NCI-H2081 (cell line): Measurements from ENCODE around the gene DUS3L.

Experiments
- DNase-seq, 2 experiments: peaks; one replicate each; lab custom pipeline; 2025; lab: John Stamatoyannopoulos, UW

The DUS3L gene

GRCh38 chr19:5821521-5822180 is 30.7 kb upstream of the DUS3L start:
- DNase-seq = no peak

- no peak for DNase-seq
These were observed 29.8 kb upstream of the DUS3L start for GRCh38 chr19:5820785-5821184.

DNA sequence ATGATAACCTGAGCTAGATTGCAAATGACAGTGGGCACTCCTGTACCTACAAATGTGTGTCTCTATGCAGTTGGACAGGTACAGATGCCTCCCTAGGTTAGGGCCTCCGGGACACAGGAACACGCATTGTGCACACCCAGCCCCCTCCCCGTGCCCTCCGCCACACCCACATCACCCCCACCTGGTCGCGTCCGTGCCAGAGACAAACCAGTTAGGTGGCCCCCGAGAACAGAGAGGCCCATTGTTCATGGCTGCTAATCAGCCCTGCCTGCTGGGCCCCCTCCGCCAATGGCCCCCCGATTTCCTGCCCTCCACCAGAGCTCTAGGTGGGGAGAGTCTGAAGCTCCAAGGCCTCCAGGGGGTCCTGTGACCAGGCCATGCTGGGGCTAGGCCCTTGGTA is 27.6 kb upstream of the DUS3L start:
- no peak for DNase-seq

DNA sequence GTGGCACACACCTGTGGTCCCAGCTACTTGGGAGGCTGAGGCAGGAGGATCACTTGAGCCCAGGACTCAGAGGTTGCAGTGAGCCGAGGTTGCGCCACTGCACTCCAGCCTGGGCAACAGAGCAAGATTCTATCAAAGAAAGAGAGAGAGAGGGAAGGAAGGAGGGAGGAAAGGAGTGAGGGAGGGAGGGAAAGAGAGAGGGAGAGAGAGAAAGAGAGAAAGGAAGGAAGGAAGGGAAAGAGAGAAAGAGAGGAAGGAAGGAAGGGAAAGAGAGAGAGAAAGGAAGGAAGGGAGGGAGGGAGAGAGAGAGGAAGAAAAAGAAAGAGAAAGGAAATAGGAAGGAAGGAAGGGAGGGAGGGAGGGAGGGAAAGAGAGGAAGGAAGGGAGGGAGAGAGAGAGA is 26.3 kb upstream of the DUS3L start:
- DNase-seq = no peak

GRCh38 chr19:5814852-5815246 is 23.9 kb upstream of the DUS3L start:
- DNase-seq = no peak

- DNase-seq = no peak
These were observed 23.3 kb upstream of the DUS3L start for GRCh38 chr19:5814123-5814851.

- no peak for DNase-seq
These were observed 20.2 kb upstream of the DUS3L start for GRCh38 chr19:5811117-5811516.

GRCh38 chr19:5809469-5809868 is 18.5 kb upstream of the DUS3L start:
- DNase-seq = no peak

GRCh38 chr19:5809053-5809452 is 18.1 kb upstream of the DUS3L start:
- DNase-seq = no peak

GRCh38 chr19:5808120-5808816 is 17.3 kb upstream of the DUS3L start:
- no peak for DNase-seq

DNA sequence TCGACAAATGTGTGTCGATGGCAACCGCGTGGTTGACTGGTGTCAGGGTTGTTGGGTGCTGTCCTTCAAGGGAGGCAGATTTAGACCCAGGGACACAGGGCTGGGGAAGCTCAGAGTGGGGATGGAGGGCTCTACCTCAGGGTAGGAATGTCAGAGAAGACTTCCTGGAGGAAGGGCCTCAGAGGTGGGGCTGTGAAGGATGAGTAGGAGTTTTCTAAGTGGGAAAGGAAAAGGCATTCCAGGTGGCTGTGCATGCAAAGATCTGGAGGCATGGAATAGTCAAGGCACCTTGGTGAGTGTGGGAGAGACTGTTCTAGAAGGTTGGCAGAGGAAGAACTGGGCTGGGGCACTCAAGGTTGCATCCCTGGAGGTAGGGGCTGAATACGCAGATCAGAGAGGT is 15.9 kb upstream of the DUS3L start:
- DNase-seq = no peak

DNA sequence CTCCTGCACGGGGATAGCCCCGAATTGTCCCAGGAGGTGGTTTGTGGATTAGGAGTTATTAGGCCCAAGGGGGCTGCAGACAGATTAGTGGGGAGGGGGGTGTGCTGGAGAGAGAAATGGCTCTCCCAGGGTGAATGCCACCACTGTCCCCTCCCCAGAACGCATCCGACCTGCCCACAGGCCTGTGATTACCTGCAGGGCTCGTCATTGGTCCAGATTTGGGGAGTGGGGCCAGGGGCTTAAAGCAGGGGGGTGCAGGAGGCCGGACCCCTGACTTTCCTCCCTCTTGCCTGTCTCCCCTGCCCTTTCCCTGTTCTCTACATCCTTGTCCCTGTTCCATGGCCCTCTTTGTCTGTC is 15.1 kb upstream of the DUS3L start:
- DNase-seq = no peak

DNA sequence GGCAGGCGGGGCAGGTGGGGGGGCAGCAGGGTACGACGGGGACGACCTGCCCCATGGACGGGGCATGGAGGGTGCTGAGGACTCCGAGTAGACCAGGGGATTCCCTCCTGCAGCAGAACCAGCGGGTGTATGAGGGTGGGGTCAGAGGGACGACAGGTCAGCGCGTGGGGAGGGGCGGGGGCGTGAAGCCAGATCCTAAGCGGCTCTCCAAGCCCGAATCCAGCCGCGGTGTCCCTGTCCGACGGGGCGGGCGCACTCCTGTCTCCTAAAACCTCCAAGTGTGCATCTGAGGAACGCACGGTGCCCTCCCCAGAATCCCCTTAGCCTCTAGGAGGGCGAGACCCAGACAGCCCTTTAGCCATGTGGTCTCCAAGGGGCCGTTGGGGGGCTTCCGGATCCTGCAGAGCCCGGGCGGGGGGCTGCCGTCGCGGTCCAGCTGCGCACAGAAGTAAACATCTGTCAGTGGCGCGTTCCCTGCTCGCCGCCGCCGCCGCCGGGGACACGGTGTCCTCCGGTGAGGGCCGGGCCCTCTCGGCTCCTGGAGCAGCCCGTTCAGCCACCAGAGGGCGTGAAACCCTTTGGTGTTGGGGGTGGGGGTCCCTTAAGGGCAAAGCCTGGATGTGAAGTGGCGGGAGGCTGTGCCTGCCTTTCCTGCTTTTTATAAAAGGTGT is 14.6 kb upstream of the DUS3L start:
- DNase-seq = peak; percentile 66 to 76

DNA sequence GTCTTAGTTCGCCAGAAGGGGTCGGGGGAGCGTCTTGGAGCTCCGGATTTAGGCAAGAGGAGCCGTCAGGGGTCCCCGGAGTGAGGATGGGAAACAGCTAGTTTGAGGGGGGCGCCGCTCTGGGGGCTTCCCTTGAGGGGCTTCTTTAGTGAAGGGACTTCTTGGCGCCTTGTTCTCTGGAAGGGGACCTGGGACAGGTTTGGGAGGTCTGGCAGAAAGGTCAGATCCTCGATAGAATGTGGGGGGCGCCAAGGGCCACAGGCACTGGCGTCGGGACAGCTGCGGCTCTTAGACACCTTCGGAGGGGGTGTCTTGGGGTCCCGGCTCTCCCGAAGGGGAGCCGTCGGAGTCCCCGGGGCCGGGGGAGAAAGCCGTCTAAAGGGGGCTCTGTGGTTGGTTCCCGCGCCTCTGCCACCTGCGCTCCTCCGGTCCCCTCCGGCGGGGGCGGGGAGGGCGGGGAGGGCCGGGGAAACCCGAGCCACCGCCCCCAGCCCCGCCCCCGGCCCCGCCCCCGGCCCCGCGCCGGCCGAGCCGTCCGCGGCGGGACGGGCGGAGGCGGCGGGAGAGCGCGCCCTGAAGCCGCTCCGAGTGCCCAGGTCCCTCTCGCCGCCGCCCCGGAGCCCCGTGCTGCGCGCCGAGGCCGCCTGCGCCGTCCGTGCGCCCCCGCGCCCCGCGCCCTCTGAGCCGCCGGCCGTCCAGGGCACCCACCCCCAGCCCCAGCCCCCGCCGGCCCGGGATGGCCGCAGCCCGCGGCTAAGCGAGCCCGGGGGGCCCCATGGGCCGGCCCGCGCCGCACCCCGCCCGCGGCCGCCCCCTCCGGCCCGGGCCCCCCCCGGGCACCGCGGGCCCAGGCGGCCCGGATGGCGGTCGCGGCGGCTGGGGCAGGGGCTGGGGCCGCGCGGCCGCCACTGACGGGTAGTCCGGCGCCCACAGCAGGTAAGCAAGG is 13.8 kb upstream of the DUS3L start, which contains the start of gene NRTN:
Gene NRTN, plus strand, starts transcription at position 552 of the 946 bp plus-strand sequence. CDS start 19,099 bp downstream, outside the sequence.
- DNase-seq = peak; percentile 27 to 35

DNA sequence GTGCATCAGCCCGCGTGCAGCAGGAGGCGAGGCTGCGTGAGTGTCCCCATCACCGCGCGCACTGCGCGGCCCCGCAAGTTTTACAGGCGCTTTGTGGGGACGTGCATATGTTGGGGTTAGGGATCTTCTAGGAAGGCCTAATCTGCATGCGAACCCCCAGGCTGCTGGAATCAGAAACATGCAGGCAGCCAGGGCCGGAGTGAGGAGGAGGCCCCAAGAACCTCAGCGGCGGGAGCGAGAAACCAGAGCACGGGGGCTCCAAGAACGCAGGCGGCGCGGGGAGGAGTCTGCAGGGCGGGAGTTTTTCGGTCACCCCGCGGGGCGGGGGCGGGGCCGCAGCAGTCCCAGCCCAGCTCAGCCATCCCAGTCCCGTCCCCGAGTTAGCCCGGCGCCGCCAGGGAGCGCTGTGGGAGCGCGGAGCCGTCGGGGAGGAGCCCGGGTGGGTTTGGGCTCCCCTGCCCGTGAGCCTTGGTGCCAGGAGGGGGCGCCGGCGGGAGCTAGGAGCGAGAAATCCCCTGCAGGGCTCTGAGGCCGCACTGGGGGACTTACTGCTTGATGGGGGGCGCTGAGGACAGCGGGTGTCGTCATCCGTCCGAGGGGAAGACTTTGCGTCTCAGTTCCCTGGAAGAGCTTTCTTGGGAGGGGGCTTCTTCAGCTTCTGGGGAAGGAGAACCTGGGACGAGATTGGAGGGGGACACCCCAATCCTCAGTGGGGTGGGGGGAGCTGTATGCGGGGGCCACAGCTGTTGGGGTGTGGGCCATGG is 13.0 kb upstream of the DUS3L start:
- peak; percentile 84 to 92 for DNase-seq

GRCh38 chr19:5803441-5803751 is 12.4 kb upstream of the DUS3L start:
- DNase-seq = no peak

DNA sequence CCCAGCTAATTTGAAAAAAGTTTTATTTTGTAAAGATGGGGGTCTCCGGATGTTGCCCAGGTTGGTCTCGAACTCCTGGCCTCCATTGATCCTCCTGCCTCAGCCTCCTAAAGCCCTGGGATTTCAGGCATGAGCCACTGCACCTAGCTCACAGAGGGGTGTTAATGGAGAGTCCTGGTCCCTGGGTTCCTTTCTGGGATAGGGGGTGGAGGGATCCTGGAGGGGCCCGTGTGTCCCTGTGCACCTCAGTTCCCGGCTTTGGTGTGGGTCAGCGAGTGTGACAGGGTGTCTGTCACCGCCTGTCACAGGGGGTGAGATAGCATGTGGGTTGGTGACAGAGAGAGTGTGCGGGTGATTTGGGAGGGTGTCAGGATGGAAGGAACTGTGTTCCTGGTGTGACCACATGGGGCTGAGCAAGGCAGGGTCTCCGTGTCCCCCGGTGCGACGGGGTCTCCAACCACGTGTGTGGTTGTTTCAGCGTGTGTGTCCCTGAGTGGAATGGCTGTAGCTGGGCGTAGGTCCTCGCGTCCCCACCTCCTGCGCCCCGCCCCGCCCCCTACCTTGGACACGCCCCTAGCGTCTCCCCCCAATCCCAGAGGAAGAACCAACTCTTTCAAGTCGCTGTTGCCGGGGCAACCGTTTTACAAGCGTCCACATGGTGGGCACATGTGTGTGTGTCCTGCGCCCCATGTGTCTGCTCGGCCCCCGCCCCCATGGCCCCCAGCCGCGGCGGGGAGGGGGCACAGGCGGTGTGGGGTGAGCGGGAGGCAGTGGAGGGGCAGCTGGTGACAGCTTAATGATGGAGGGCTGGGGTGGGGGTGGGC is 11.0 kb upstream of the DUS3L start:
- no peak for DNase-seq

DNA sequence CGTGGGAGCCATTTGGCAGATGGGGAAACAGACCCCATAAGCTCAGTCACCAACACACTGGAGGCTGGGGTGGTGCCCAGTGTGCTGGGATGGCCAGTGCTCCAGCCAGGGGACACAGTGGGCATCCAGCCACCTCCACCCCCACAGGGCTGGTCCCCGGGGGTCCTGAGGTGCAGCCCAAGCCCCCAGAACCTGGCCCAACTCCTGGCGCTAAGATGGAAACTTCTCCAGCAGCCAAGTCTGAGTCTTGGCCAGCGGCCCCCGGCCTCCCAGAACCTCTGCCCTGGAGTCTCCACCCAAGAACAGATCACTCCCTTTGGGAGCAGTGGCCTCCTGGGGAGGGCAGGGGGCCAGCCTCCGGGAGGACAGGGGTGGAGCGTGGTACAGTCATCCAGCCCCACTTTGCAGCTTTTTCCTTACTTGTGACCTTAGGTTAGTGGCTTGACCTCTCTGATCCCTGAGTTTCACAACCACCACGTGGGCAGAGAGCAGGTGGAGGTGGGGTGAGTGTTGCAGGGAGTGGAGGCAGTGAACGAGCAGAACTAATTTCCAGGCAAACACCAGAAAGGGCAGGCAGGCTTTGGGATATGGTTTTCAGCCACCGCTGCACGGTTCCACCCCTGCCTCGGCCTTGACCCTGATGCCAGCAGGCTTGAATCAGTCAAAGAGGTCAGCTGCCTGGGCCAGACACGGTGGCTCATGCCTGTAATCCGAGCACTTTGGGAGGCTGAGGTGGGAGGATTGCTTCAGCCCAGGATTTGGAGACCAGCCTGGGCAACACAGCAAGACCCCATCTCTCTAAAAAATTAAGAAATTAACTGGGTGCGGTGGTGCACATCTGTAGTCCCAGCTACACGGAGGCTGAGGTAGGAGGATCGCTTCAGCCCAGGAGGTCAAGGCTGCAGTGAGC is 9.7 kb upstream of the DUS3L start:
- no peak for DNase-seq
